BLaER1 (cell line): ENCODE results near the gene RTEL1.
"Not testable (repeated sequence)": the region's sequence is repeated elsewhere in the genome, so short reads cannot be mapped to it uniquely, and the experiment has no call there.

ENCODE experiments used
- H3K27ac ChIP-seq: shearing (Covaris generic); formaldehyde crosslinking; 2 replicates; pipeline ENCODE4 v1.8.1; 2022
- H3K27me3 ChIP-seq: shearing (Covaris generic); formaldehyde crosslinking; 2 replicates; pipeline ENCODE4 v1.8.1; 2022
- H3K36me3 ChIP-seq: shearing (Covaris generic); formaldehyde crosslinking; 2 replicates; pipeline ENCODE4 v1.8.1; 2022
- H3K4me1 ChIP-seq: shearing (Covaris generic); formaldehyde crosslinking; 2 replicates; pipeline ENCODE4 v1.8.1; 2022
- H3K4me2 ChIP-seq: shearing (Covaris generic); formaldehyde crosslinking; 2 replicates; pipeline ENCODE4 v1.8.1; 2022
- H3K4me3 ChIP-seq: shearing (Covaris generic); formaldehyde crosslinking; 2 replicates; pipeline ENCODE4 v1.8.1; 2022
- H3K9ac ChIP-seq: shearing (Covaris generic); formaldehyde crosslinking; 2 replicates; pipeline ENCODE4 v1.8.1; 2022
- H3K9me3 ChIP-seq: shearing (Covaris generic); formaldehyde crosslinking; 2 replicates; pipeline ENCODE4 v1.8.1; 2022
- H4K20me1 ChIP-seq: shearing (Covaris generic); formaldehyde crosslinking; 2 replicates; pipeline ENCODE4 v1.8.1; 2022
- Cebpa-rat ChIP-seq: shearing (Covaris generic); IDR thresholded peaks from 2 replicates; pipeline ENCODE4 v1.8.1; 2022

Gene RTEL1

DNA sequence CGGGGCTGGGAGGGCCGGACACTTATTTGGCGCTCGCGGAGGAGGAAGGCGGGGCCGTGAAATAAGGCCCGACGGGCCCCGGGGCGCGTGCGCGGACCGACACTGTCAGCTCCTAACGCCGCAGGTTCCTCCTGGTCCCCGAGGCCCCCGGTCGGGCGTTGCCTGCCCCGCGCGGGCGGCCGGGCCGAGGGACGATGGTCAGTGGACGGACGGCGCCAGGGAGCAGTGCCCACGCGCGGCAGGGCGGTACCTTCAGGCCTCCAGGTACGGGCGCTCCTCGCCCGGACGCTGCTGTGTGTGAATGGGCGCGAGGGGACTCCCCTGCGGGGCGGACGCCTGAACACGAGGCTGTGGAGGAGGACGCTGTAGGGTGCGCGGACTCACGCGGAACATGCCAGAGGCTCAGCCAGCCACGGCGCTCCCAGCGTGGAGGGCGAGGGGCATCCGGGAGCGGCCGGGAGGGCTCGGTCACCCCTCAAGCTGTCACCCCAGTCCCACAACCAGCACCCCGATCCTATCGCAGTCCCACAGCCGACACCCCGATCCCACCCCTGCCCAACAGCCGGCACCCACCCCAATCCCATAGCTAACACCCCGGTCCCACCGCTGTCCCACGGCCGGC lies 30.9 kb upstream of the RTEL1 start:
- H3K27ac ChIP-seq: peak overlapping the region; percentile 99
- peaks cover 9% of the 10 kb centered on the region; the same call in 1 of the 2 replicates for H3K36me3 ChIP-seq
- peaks cover 66% of the 10 kb centered on the region for H3K4me1 ChIP-seq
- H3K9me3 ChIP-seq: no peaks in the 10 kb centered on the region
- no peak for TF ChIP-seq Cebpa-rat
- no peaks in the 10 kb centered on the region for H4K20me1 ChIP-seq
- peak overlapping the region; percentile 94 for H3K4me2 ChIP-seq
- H3K9ac ChIP-seq: peak overlapping the region; percentile 96
- H3K4me3 ChIP-seq: peak overlapping the region; percentile 97
- no peaks in the 10 kb centered on the region for H3K27me3 ChIP-seq

DNA sequence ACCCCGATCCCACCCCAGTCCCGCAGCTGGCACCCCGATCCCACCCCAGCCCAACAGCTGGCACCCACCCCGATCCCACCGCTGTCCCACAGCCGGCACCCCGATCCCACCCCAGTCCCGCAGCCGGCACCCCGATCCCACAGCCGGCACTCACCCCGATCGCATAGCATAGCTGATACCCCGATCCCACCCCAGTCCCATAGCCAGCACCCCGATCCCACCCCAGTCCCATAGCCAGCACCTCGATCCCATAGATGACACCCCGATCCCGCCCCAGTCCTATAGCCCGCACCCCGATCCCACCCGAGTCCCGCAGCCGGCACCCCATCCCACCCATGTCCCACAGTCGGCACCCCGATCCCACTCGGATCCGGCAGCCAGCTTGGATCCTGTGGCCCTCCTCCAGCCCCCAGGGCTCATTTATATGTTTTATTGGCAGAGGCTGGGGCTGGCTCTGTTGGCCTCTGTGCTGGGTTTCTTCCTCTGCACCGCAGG lies 30.3 kb upstream of the RTEL1 start:
- Histone ChIP-seq H3K4me2 (peak overlapping the region; percentile 94), H3K9me3 (no peaks in the 10 kb centered on the region), H3K27ac (peak overlapping the region; percentile 99), H3K9ac (peak overlapping the region; percentile 96), H3K4me3 (peak overlapping the region; percentile 97), H3K36me3 (peaks cover 4% of the 10 kb centered on the region; the same call in 1 of the 2 replicates), H3K27me3 (no peaks in the 10 kb centered on the region), H3K4me1 (peaks cover 64% of the 10 kb centered on the region), H4K20me1 (no peaks in the 10 kb centered on the region)
- TF ChIP-seq Cebpa-rat: no peak

DNA sequence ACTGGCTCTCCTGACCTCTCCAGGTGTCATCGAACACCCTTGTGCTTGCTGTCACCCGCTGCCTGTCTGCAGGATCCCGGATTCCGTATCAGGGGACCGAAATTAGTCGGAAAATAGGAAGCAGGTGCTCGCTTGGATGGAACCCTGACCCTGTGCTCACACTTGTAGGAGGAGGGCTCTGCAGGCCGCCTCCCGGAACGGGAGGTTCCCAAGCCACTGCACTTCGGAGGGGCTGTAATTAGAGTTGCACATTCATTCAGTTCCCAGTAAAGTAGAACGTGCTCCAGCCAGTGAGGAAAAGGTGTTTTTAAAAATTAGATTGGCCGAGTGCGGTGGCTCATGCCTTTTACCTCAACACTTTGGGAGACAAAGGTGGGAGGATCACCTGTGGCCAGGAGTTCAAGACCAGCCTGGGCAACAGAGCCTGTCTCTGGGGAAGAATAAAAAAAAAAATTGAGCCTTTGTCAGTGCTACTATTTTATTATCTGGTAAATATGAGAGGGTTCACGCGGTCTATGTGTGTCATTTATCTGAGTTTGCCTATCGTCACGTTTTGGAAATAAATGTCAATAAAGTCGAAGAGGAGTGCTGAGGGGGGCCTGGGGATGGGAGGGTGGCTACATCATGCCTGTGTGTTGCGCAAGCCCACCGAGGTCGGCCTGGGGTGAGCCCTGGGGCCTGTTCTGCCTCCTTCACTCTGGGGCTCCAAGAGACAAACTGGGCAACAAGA lies 29.7 kb upstream of the RTEL1 start:
- H3K27ac ChIP-seq: peak overlapping the region; percentile 99
- H3K4me1 ChIP-seq: peaks cover 64% of the 10 kb centered on the region
- H3K9ac ChIP-seq: peak overlapping the region; percentile 96
- H3K4me3 ChIP-seq: peak overlapping the region; percentile 97
- H3K4me2 ChIP-seq: peak overlapping the region; percentile 94
- H4K20me1 ChIP-seq: no peaks in the 10 kb centered on the region
- H3K9me3 ChIP-seq: no peaks in the 10 kb centered on the region
- peak; percentile 93 for TF ChIP-seq Cebpa-rat
- no peaks in the 10 kb centered on the region for H3K36me3 ChIP-seq
- H3K27me3 ChIP-seq: no peaks in the 10 kb centered on the region

GRCh38 chr20:63630956-63631355 lies 27.2 kb upstream of the RTEL1 start:
- not testable (repeated sequence) for H4K20me1 ChIP-seq, H3K36me3 ChIP-seq, H3K27me3 ChIP-seq, H3K4me3 ChIP-seq, H3K9ac ChIP-seq, H3K9me3 ChIP-seq
- peak overlapping the region; percentile 35; the same call in 1 of the 2 replicates for H3K27ac ChIP-seq
- H3K4me1 ChIP-seq: peaks cover 64% of the 10 kb centered on the region
- peak overlapping the region; percentile 55 for H3K4me2 ChIP-seq

DNA sequence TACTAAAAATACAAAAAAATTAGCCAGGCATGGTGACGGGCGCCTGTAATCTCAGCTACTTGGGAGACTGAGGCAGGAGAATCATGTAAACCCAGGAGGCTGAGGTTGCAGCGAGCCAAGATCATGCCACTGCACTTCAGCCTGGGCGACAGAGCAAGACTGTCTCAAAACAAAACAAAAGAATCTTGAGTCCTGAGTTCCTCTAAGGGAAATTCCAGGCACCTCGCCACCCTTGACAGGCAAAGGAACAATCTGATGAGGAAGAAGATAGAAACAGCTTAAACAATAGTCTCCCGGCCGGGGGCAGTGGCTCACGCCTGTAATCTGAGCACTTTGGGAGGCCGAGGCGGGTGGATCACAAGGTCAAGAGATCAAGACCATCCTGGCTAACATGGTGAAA lies 26.7 kb upstream of the RTEL1 start:
- H3K27me3 ChIP-seq, H3K9me3 ChIP-seq, H3K4me3 ChIP-seq, H4K20me1 ChIP-seq, H3K9ac ChIP-seq, H3K36me3 ChIP-seq: not testable (repeated sequence)
- peaks cover 67% of the 10 kb centered on the region for H3K4me1 ChIP-seq
- peak overlapping the region; percentile 55 for H3K4me2 ChIP-seq
- peak overlapping the region; percentile 35; the same call in 1 of the 2 replicates for H3K27ac ChIP-seq

GRCh38 chr20:63633732-63634131 lies 24.4 kb upstream of the RTEL1 start:
- peak overlapping the region; percentile 82; the same call in 1 of the 2 replicates for H3K4me2 ChIP-seq
- H3K27ac ChIP-seq: 0 out of 2 replicates have a peak overlapping the region, but pooled peaks have one; percentile 9
- no peaks in the 10 kb centered on the region for H3K9me3 ChIP-seq
- peaks cover 85% of the 10 kb centered on the region for H3K4me1 ChIP-seq
- no peak overlapping the region for H3K4me3 ChIP-seq
- no peak for TF ChIP-seq Cebpa-rat
- H3K9ac ChIP-seq: no peak overlapping the region
- H3K36me3 ChIP-seq: no peaks in the 10 kb centered on the region
- no peaks in the 10 kb centered on the region for H4K20me1 ChIP-seq
- no peaks in the 10 kb centered on the region for H3K27me3 ChIP-seq

DNA sequence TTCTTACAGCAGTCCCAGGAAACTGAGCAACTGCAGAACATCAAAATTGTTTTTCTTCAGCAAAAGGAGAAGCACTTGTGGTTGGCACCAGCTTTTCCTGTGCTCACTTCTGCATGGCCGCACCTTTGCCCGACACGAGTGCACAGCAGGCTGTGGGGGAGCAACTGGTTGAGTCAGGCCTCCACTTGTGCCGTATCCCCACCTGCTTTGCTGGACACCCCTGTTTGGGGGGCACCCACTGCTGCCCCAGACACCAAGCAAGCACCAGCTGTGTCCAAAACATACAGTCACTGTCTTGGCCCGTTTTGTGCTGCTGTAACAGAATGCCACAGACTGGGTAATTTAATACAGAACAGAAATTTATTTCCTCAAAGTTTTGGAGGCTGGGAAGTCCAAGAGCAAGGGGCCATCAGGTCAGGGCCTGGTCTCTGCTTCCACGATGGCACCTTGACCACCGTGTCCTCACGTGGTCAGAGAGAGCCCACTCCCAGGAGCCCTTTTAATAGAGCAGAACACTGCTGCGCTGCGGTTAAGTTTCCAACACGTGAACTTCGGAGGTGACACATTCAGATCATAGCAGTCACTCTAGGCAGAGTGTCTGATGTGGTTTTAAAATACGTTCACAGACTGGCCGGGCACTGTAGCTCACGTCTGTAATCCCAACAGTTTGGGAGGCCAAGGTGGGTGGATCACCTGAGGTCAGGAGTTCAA lies 22.5 kb upstream of the RTEL1 start:
- Histone ChIP-seq H3K4me3 (0 out of 2 replicates have a peak overlapping the region, but pooled peaks have one; percentile 34), H4K20me1 (peaks cover 11% of the 10 kb centered on the region; the same call in 1 of the 2 replicates), H3K9ac (peak overlapping the region; percentile 74), H3K36me3 (no peaks in the 10 kb centered on the region), H3K4me2 (peak overlapping the region; percentile 82), H3K27me3 (no peaks in the 10 kb centered on the region), H3K27ac (peak overlapping the region; percentile 87), H3K9me3 (no peaks in the 10 kb centered on the region), H3K4me1 (peaks cover 92% of the 10 kb centered on the region)
- TF ChIP-seq Cebpa-rat: no peak

DNA sequence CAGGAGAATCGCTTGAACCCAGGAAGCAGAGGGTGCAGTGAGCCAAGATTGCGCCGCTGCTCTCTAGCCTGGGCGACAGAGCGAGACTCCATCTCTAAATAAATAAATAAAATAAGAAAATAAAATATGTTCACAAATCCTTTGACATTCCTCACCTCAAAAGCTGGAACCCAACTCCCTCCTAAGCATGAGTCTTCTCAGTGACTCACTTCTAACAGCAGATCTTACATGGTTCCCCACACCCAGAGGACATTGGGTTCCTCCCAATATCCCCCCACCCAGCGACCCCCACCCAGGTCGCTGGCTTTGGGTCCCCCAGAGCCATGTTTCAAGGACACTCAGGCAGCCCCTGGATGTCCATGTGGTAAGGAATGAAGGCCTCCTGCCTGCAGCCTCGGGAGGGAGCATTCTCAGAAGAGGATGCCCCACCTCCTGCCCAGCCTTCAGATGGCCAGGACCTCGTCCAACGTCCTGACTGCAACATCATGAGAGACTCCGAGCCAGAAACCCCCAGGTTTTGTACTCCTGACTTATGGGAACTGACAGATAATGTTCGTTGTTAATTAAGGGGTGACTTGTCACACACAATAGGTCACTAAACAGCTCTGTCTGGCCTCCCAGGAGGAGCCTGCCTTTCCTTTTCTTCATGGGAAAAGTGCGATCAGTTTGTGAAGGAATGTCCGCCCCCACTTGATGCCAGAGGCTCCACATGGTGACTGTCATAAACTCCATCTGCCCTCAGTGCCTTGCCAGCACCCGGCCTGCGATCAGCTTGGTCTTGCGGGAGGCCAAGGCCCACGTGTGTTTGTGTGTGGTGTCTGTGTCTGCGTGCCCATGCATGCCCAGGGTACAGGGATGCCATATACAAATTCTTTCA lies 21.1 kb upstream of the RTEL1 start:
- Histone ChIP-seq H3K4me1 (peaks cover 89% of the 10 kb centered on the region), H3K9me3 (no peaks in the 10 kb centered on the region), H3K9ac (peak overlapping the region; percentile 32; the same call in 1 of the 2 replicates), H3K27me3 (no peaks in the 10 kb centered on the region), H3K4me3 (no peak overlapping the region), H3K36me3 (no peaks in the 10 kb centered on the region), H4K20me1 (peaks cover 16% of the 10 kb centered on the region; the same call in 1 of the 2 replicates), H3K27ac (peak overlapping the region; percentile 54), H3K4me2 (peak overlapping the region; percentile 82)
- TF ChIP-seq Cebpa-rat: no peak
